VCaP (cell line): ENCODE data around the gene PEMT.

Source experiments
- H3K27ac ChIP-seq: fragments of 450-650 bp; 2 replicates; pipeline ENCODE4 v1.5.1; 2017
- TF ChIP-seq, protein P1 (sequence below): fragments of 450-650 bp; conservative IDR thresholded peaks from 2 replicates; pipeline ENCODE4 v1.5.1; 2017; ENCODE audit warnings: mild to moderate bottlenecking, moderate library complexity

PEMT gene

GRCh38 chr17:17505151-17505550 lies 86.4 kb downstream of the PEMT start:
- TF ChIP-seq, protein P1, sequence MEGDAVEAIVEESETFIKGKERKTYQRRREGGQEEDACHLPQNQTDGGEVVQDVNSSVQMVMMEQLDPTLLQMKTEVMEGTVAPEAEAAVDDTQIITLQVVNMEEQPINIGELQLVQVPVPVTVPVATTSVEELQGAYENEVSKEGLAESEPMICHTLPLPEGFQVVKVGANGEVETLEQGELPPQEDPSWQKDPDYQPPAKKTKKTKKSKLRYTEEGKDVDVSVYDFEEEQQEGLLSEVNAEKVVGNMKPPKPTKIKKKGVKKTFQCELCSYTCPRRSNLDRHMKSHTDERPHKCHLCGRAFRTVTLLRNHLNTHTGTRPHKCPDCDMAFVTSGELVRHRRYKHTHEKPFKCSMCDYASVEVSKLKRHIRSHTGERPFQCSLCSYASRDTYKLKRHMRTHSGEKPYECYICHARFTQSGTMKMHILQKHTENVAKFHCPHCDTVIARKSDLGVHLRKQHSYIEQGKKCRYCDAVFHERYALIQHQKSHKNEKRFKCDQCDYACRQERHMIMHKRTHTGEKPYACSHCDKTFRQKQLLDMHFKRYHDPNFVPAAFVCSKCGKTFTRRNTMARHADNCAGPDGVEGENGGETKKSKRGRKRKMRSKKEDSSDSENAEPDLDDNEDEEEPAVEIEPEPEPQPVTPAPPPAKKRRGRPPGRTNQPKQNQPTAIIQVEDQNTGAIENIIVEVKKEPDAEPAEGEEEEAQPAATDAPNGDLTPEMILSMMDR, result no peak
- H3K27ac ChIP-seq, result no peak overlapping the region

DNA sequence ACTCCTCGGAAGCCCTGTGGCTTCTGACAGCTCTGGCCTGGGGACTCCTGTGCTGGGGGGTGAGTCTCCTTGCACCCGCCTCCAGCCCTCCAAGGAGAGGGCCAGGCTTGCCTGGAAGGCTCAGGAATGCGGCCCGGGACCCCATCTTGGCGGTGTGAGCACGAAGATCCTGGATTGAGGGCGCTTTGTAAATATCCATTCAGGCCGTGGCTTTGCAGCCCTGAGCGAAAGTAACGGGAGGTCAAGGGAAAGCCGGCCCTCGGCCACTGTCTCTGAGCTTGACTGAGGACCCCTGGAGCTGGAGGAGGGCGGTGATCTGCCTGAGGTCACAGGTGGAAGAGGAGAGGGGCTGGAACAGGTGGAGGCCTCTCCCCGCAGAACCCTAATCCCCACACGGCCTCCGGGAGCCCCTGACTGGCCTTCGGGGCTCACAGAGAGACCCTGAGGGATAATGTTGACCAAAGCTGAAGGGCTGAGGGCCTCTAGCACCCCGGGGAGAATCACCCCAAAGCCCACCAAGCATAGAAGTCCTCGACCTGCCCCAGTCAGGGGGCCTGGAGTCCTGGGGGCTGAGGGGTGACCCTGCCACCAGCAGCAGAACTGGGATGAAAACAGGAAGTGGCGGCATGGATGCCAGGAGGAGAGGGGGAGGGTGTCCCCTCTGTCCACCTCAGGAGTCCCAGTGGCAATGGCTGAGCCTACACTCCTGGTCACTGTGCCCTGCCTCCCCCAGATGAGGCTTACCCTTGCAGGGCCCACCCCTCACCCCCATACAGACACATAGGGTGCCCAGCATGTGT lies 87.0 kb downstream of the PEMT start:
- H3K27ac ChIP-seq, result no peak overlapping the region
- TF ChIP-seq, protein P1, result no peak

DNA sequence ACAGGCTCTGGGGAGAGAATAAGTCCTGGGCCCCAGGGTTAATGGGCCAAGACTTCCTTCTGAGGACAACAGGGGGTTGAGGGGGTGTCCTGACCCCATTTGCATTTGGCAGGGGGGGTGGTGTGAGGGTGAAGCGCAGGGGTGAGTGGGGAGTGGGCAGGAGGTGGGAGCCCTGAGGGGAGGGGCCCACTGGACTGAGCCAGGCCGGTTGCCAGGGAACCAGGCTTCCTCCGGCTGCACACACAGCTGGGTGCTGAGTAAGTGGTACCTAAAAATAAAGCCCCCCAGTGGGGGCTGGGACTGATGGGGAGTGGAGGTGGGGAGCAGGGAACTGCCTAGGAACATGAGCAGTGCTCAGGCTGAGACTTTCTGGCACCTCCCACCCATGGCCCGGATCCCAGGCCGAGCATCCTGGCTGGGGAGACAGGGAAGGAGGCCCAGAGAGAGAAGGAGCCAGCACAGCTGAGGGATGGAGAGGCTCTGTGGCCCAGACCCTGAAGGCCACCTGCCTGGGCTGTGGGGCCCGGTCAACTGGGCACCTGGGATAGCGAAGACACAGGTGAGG lies 87.9 kb downstream of the PEMT start:
- TF ChIP-seq, protein P1, result no peak
- H3K27ac ChIP-seq, result no peak overlapping the region

DNA sequence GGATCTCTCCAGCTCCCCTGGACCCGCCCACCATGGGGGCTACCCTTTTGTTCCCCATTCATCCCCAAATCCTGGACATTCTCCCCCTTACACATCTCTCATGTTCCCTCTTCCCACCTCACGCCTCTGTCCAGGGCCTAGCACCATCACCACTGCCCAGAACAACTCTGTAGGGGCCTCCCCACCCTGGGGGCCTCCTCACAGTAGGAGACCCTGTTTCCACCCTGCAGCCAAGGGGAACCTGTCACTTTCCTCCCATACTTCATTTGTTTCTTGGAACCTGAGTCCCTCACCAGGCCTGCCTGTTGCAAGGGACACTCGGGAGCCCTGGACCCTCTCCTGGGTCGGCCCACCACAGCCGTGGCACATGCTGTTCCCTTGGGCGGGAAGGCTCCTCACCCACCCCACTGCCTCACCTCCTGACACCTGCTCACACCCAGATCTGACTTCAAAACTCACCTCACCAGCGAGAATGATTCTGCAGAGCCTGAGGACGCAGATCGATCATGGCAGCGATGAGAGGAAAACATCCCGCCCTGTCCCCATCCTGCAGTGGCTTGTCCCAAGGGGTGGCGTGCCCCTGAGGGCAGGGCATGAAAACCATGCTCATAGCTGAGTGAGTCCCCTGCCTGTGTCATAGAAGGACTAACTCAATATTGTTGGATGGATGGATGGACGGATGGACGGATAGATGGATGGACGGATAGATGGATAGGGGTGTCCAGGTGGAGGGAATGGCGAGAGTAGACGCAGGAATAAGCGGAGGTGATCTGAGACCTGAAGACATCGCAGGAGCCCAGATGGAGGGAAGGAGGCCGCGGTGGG lies 88.6 kb downstream of the PEMT start:
- TF ChIP-seq, protein P1, result no peak
- no peak overlapping the region for H3K27ac ChIP-seq

- TF ChIP-seq, protein P1, result no peak
- H3K27ac ChIP-seq, result no peak overlapping the region
These were observed 90.4 kb downstream of the PEMT start for GRCh38 chr17:17500999-17501605.

- TF ChIP-seq, protein P1, result no peak
- H3K27ac ChIP-seq, result no peak overlapping the region
These were observed 91.9 kb downstream of the PEMT start for GRCh38 chr17:17499402-17500145.
